SK-MEL-5 (cell line): ENCODE data around the gene PRMT7. TPM values are rescaled to one million over a fixed set of nuclear protein-coding genes. Genes with fewer than 3 reads are reported as not detected.

Experiments used
- DNase-seq: peaks from one replicate; pipeline ENCODE4 v3.0.0-alpha.2; 2016; ENCODE audit warnings: low read depth, low spot score
- in situ Hi-C: cut with HindIII; loops from 2 replicates; pipeline ENCODE4 v1.10.0; 2016; ENCODE audit warnings: low sequenced_read_pairs, high pct_unique_total_duplicates, low pct_unique_long_range_greater_than_20kb
- total RNA-seq: library from RNA; depleted of rRNA; stranded (reverse); fragments of >200 nt; shearing (Covaris generic); gene quantifications from 2 replicates; pipeline ENCODE4 v1.2.3, GENCODE V29; 2014

The PRMT7 gene
- total RNA-seq, 1 experiment from 2014 or later, result 56.6 TPM

GRCh38 chr16:68332411-68333121 lies 21.7 kb downstream of the PRMT7 start:
- in situ Hi-C loops, result no loop called here
- DNase-seq, result no peak

- in situ Hi-C loops, result no loop called here
- DNase-seq, result no peak
Observed at GRCh38 chr16:68335175-68335574, 24.4 kb downstream of the PRMT7 start.

GRCh38 chr16:68338326-68339119 lies 27.7 kb downstream of the PRMT7 start:
- in situ Hi-C loops, result no loop called here
- no peak for DNase-seq

- no peak for DNase-seq
- in situ Hi-C loops, result no loop called here
Observed at GRCh38 chr16:68339214-68339613, 28.4 kb downstream of the PRMT7 start.

GRCh38 chr16:68342620-68343019 lies 31.8 kb downstream of the PRMT7 start:
- no peak for DNase-seq
- in situ Hi-C loops, result no loop called here

- in situ Hi-C loops, result no loop called here
- no peak for DNase-seq
Observed at GRCh38 chr16:68343137-68343536, 32.3 kb downstream of the PRMT7 start.

GRCh38 chr16:68344252-68344651 lies 33.4 kb downstream of the PRMT7 start:
- in situ Hi-C loops, result no loop called here
- no peak for DNase-seq

GRCh38 chr16:68345351-68345810 lies 34.6 kb downstream of the PRMT7 start:
- no peak for DNase-seq
- in situ Hi-C loops, result no loop called here

- DNase-seq, result no peak
- in situ Hi-C loops, result no loop called here
Observed at GRCh38 chr16:68345958-68346635, 35.3 kb downstream of the PRMT7 start.

- in situ Hi-C loops, result no loop called here
Observed at GRCh38 chr16:68346892-68347480, 36.2 kb downstream of the PRMT7 start.

GRCh38 chr16:68347605-68348004 lies 36.8 kb downstream of the PRMT7 start:
- DNase-seq, result no peak
- in situ Hi-C loops, result no loop called here

More at GRCh38 chr16:68346892-68347480, 36.2 kb downstream of the PRMT7 start:
- DNase-seq, result no peak

GRCh38 chr16:68348639-68349445 lies 38.0 kb downstream of the PRMT7 start:
- DNase-seq, result no peak
- in situ Hi-C loops, result no loop called here

GRCh38 chr16:68349838-68350410 lies 39.1 kb downstream of the PRMT7 start:
- in situ Hi-C loops, result no loop called here
- peak; percentile 57 for DNase-seq

- in situ Hi-C loops, result no loop called here
- DNase-seq, result no peak
Observed at GRCh38 chr16:68350813-68351350, 40.1 kb downstream of the PRMT7 start.

GRCh38 chr16:68351463-68351862 lies 40.6 kb downstream of the PRMT7 start:
- no peak for DNase-seq
- in situ Hi-C loops, result no loop called here

GRCh38 chr16:68351991-68352431 lies 41.2 kb downstream of the PRMT7 start:
- no peak for DNase-seq
- in situ Hi-C loops, result no loop called here

GRCh38 chr16:68353366-68353765 lies 42.5 kb downstream of the PRMT7 start:
- DNase-seq, result no peak
- in situ Hi-C loops, result no loop called here
